NCI-H510A (cell line): ENCODE measurements around the gene RBM25.
"Not testable (repeated sequence)": the region's sequence is repeated elsewhere in the genome, so short reads cannot be mapped to it uniquely, and the experiment has no call there.

Experiments used
- DNase-seq: peaks from one replicate; lab custom pipeline; 2025; lab: John Stamatoyannopoulos, UW

The RBM25 gene

DNA sequence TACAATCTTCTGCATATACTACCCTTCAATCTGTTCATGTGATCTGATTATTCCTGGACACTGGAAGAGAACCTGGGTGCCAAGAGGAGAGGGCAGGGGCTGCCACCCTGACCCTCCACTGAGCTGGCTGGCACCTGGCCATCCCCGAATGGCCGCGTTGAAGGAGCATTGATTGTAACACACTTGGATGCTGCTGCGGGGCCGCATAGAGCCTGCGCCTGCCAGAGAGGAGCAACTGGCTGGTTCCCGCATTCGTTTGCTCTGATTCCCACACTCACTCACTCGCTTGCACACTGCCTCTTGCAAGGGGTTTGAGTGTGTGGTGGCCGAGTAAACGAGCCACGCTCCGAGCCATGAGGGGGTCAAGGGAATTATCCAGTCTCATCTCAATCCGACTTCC lies 110.4 kb downstream of the RBM25 start:
- DNase-seq: no peak

DNA sequence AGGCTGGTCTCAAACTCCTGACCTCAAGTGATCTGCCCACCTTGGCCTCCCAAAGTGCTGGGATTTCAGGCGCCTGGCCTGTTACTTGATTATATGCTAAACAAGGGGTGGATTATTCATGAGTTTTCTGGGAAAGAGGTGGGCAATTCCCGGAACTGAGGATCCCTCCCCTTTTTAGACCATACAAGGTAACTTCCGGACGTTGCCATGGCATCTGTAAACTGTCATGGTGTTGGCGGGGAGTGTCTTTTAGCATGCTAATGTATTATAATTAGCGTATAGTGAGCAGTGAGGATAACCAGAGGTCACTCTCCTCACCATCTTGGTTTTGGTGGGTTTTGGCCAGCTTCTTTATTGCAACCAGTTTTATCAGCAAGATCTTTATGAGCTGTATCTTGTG lies 111.5 kb downstream of the RBM25 start:
- DNase-seq: not testable (repeated sequence)

DNA sequence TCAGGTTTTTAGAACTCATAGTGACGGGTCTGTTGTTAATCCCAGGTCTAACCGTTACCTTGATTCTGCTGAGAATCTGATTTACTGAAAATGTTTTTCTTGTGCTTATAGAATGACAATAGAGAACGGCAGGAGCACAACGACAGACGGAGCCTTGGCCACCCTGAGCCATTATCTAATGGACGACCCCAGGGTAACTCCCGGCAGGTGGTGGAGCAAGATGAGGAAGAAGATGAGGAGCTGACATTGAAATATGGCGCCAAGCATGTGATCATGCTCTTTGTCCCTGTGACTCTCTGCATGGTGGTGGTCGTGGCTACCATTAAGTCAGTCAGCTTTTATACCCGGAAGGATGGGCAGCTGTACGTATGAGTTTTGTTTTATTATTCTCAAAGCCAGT lies 112.4 kb downstream of the RBM25 start:
- no peak for DNase-seq

DNA sequence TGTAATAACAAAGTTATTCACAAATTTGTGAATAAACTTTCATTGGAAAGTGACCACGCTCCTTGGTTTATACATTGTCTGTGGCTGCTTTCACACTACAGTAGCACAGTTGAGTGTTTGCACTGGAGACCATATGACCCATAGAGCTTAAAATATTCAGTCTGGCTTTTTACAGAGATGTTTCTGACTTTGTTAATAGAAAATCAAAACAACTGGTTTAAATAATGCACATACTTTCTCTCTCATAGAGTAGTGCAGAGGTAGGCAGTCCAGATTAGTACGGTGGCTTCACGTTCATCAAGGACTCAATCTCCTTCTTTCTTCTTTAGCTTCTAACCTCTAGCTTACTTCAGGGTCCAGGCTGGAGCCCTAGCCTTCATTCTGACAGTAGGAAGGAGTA lies 114.2 kb downstream of the RBM25 start:
- DNase-seq: no peak

DNA sequence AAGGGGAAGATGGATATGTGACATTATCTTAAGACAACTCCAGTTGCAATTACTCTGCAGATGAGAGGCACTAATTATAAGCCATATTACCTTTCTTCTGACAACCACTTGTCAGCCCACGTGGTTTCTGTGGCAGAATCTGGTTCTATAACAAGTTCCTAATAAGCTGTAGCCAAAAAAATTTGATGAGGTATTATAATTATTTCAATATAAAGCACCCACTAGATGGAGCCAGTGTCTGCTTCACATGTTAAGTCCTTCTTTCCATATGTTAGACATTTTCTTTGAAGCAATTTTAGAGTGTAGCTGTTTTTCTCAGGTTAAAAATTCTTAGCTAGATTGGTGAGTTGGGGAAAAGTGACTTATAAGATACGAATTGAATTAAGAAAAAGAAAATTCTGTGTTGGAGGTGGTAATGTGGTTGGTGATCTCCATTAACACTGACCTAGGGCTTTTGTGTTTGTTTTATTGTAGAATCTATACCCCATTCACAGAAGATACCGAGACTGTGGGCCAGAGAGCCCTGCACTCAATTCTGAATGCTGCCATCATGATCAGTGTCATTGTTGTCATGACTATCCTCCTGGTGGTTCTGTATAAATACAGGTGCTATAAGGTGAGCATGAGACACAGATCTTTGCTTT lies 114.9 kb downstream of the RBM25 start:
- DNase-seq: no peak
